BLaER1 (cell line): ENCODE measurements around the gene TTC3.

Source experiments
- H3K27ac ChIP-seq: shearing (Covaris generic); formaldehyde crosslinking; 2 replicates; pipeline ENCODE4 v1.8.1; 2022
- H3K27me3 ChIP-seq: shearing (Covaris generic); formaldehyde crosslinking; 2 replicates; pipeline ENCODE4 v1.8.1; 2022
- H3K36me3 ChIP-seq: shearing (Covaris generic); formaldehyde crosslinking; 2 replicates; pipeline ENCODE4 v1.8.1; 2022
- H3K4me1 ChIP-seq: shearing (Covaris generic); formaldehyde crosslinking; 2 replicates; pipeline ENCODE4 v1.8.1; 2022
- H3K4me2 ChIP-seq: shearing (Covaris generic); formaldehyde crosslinking; 2 replicates; pipeline ENCODE4 v1.8.1; 2022
- H3K4me3 ChIP-seq: shearing (Covaris generic); formaldehyde crosslinking; 2 replicates; pipeline ENCODE4 v1.8.1; 2022
- H3K9ac ChIP-seq: shearing (Covaris generic); formaldehyde crosslinking; 2 replicates; pipeline ENCODE4 v1.8.1; 2022
- H3K9me3 ChIP-seq: shearing (Covaris generic); formaldehyde crosslinking; 2 replicates; pipeline ENCODE4 v1.8.1; 2022
- H4K20me1 ChIP-seq: shearing (Covaris generic); formaldehyde crosslinking; 2 replicates; pipeline ENCODE4 v1.8.1; 2022
- Cebpa-rat ChIP-seq: shearing (Covaris generic); IDR thresholded peaks from 2 replicates; pipeline ENCODE4 v1.8.1; 2022

Gene TTC3

DNA sequence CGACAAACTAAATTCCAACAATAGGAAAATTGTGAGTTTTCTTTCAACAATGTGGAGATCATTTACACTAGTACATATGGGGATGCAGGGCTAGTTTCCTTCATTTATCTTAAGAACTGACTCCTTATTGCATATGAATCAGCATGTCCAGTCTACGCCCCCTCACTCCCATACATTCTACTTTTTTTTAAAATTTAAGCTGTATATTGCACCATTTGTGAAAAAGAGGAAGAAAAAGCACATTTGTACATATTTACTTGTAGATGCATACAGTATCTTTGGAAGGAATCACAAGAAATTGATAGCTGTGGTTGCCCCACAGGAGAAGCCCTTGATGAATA, 178.2 kb downstream of the TTC3 start:
- Histone ChIP-seq H3K9me3 (no peaks in the 10 kb centered on the region), H3K9ac (no peak overlapping the region), H3K4me2 (no peak overlapping the region), H4K20me1 (peaks cover 84% of the 10 kb centered on the region; the same call in 1 of the 2 replicates), H3K36me3 (peaks cover 10% of the 10 kb centered on the region), H3K27me3 (no peaks in the 10 kb centered on the region), H3K27ac (no peak overlapping the region), H3K4me1 (peaks cover 10% of the 10 kb centered on the region), H3K4me3 (no peak overlapping the region)
- TF ChIP-seq Cebpa-rat = no peak
